PFSK-1 (cell line): ENCODE measurements around the gene DISC1.

ENCODE experiments used
- POLR2AphosphoS5 ChIP-seq: IDR thresholded peaks from 2 replicates; pipeline ENCODE4 v1.6.1; 2012; ENCODE audit warnings: low read depth, mild to moderate bottlenecking, control low read depth, low read length, moderate library complexity
- TAF1 ChIP-seq: IDR thresholded peaks from 2 replicates; pipeline ENCODE4 v1.6.1; 2012; ENCODE audit warnings: low read length, control low read depth, borderline replicate concordance; ENCODE audit not compliant: insufficient read depth

DNA sequence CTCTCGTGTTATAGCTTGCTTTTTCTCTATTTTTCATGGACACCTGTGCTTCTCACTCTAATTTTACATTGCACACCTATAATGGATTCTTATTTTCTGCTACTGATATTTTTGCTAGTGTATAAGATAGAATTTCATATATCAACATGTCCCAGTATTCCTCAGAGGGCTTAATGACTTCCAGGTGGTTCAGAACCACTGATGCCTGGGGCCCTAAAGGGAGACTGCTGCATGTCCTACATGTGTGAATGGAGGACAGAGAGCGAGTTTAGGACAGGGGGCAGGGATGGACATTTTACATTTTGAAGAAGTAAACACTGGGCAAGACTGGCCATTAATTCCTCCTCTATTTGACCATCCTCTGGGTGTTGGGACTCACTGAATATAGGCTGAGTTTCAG lies 100.6 kb downstream of the DISC1 start:
- TF ChIP-seq POLR2AphosphoS5 (no peak), TAF1 (no peak)
